Fibroblast of skin of left biceps (primary cell): ENCODE measurements around the gene ELMO1.
"Not testable (repeated sequence)": the region's sequence is repeated elsewhere in the genome, so short reads cannot be mapped to it uniquely, and the experiment has no call there.

Experiments used
- DNase-seq, 2 experiments: peaks; one replicate each; pipeline ENCODE4 v3.0.0-alpha.2; 2013; ENCODE audit warnings: low read depth in 2 of 2

Gene ELMO1

GRCh38 chr7:36982766-36983165 is 465.9 kb downstream of the ELMO1 start:
- DNase-seq: no peak

GRCh38 chr7:36979810-36980248 is 468.8 kb downstream of the ELMO1 start:
- no peak for DNase-seq

GRCh38 chr7:36978461-36978860 is 470.2 kb downstream of the ELMO1 start:
- no peak for DNase-seq

GRCh38 chr7:36977878-36978277 is 470.8 kb downstream of the ELMO1 start:
- no peak for DNase-seq

GRCh38 chr7:36973534-36973933 is 475.1 kb downstream of the ELMO1 start:
- not testable (repeated sequence) for DNase-seq

GRCh38 chr7:36972140-36972518 is 476.5 kb downstream of the ELMO1 start:
- no peak for DNase-seq

- DNase-seq: no peak
Observed at GRCh38 chr7:36971515-36972139, 477.0 kb downstream of the ELMO1 start.

- DNase-seq: no peak
Observed at GRCh38 chr7:36970551-36971514, 477.8 kb downstream of the ELMO1 start.

GRCh38 chr7:36969376-36969775 is 479.3 kb downstream of the ELMO1 start:
- no peak for DNase-seq

GRCh38 chr7:36967387-36967786 is 481.3 kb downstream of the ELMO1 start:
- peak; percentile 6 to 14 for DNase-seq

GRCh38 chr7:36966636-36967035 is 482.0 kb downstream of the ELMO1 start:
- DNase-seq: no peak

GRCh38 chr7:36966039-36966438 is 482.6 kb downstream of the ELMO1 start:
- no peak for DNase-seq

- no peak for DNase-seq
Observed at GRCh38 chr7:36965625-36966024, 483.0 kb downstream of the ELMO1 start.

- no peak for DNase-seq
Observed at GRCh38 chr7:36964297-36964696, 484.4 kb downstream of the ELMO1 start.

GRCh38 chr7:36962367-36962766 is 486.3 kb downstream of the ELMO1 start:
- no peak for DNase-seq

GRCh38 chr7:36961693-36962092 is 487.0 kb downstream of the ELMO1 start:
- no peak for DNase-seq

- DNase-seq: no peak
Observed at GRCh38 chr7:36961097-36961496, 487.6 kb downstream of the ELMO1 start.

- DNase-seq: no peak
Observed at GRCh38 chr7:36960105-36960504, 488.6 kb downstream of the ELMO1 start.

- no peak for DNase-seq
Observed at GRCh38 chr7:36958111-36958733, 490.4 kb downstream of the ELMO1 start.

GRCh38 chr7:36957620-36958019 is 491.0 kb downstream of the ELMO1 start:
- DNase-seq: no peak

GRCh38 chr7:36956814-36957213 is 491.9 kb downstream of the ELMO1 start:
- no peak for DNase-seq

GRCh38 chr7:36955456-36956129 is 493.1 kb downstream of the ELMO1 start:
- DNase-seq: no peak
